Common myeloid progenitor, CD34-positive (primary cell): ENCODE measurements around the gene OR5A1.
"Not testable (repeated sequence)": the region's sequence is repeated elsewhere in the genome, so short reads cannot be mapped to it uniquely, and the experiment has no call there.

ENCODE experiments used
- CTCF ChIA-PET: fragments of 350-600 bp; sonication (Branson Sonifier 250); formaldehyde crosslinking; loops from one replicate; lab custom pipeline; 2021; ENCODE audit warnings: antibody characterized with exemption; lab: Charles Lee
- POLR2A ChIA-PET: fragments of 350-600 bp; sonication (Branson Sonifier 250); formaldehyde crosslinking; loops from one replicate; lab custom pipeline; 2021; ENCODE audit warnings: antibody characterized with exemption; lab: Charles Lee
- DNase-seq, 3 donors: peaks; one replicate each; pipeline versions ENCODE4 v3.0.0 to v3.0.0-alpha.2; 2013
- H3K27ac ChIP-seq, 2 experiments: 1 replicate in 1 of 2; 2 replicates in 1 of 2; pipeline ENCODE4 v1.7.0; 2013; ENCODE audit warnings: inconsistent platforms in 2 of 2, low read length in 2 of 2, mild to moderate bottlenecking in 2 of 2, low read depth in 1 of 2, moderate library complexity in 1 of 2; ENCODE audit not compliant: severe bottlenecking in 2 of 2, insufficient read depth in 1 of 2, poor library complexity in 1 of 2
- H3K27me3 ChIP-seq, 5 experiments: replicated peaks in 2 of 5; 1 replicate in 3 of 5; 2 replicates in 2 of 5; pipeline versions ENCODE4 v1.6.1 to v1.7.0; 2013; ENCODE audit warnings: low read length in 4 of 5, mild to moderate bottlenecking in 2 of 5, moderate library complexity in 2 of 5, inconsistent platforms in 1 of 5; ENCODE audit not compliant: insufficient read depth in 5 of 5, control insufficient read depth in 4 of 5
- H3K36me3 ChIP-seq, 4 experiments: 1 replicate in 2 of 4; 2 replicates in 2 of 4; pipeline versions ENCODE4 v1.6.1 to v1.7.0; 2013; ENCODE audit warnings: low read length in 3 of 4, control low read depth in 1 of 4, mild to moderate bottlenecking in 1 of 4; ENCODE audit not compliant: control insufficient read depth in 4 of 4, insufficient read depth in 4 of 4
- H3K4me1 ChIP-seq, 4 experiments: 1 replicate in 3 of 4; 2 replicates in 1 of 4; pipeline versions ENCODE4 v1.6.1 to v1.7.1; 2013; ENCODE audit warnings: low read length in 3 of 4, mild to moderate bottlenecking in 3 of 4, control low read depth in 1 of 4, inconsistent platforms in 1 of 4, moderate library complexity in 1 of 4; ENCODE audit not compliant: control insufficient read depth in 4 of 4, insufficient read depth in 4 of 4; ENCODE audit errors: control extremely low read depth in 1 of 4
- H3K4me3 ChIP-seq, 7 experiments: 1 replicate in 4 of 7; 2 replicates in 3 of 7; pipeline versions ENCODE4 v1.5.1 to v1.7.0; 2013; ENCODE audit warnings: mild to moderate bottlenecking in 7 of 7, low read length in 6 of 7, moderate library complexity in 6 of 7, inconsistent platforms in 2 of 7, low read depth in 2 of 7, control low read depth in 1 of 7; ENCODE audit not compliant: insufficient read depth in 4 of 7, control insufficient read depth in 1 of 7; ENCODE audit errors: extremely low read depth in 1 of 7
- H3K9me3 ChIP-seq, 5 experiments: 1 replicate in 4 of 5; 2 replicates in 1 of 5; pipeline versions ENCODE4 v1.6.1 to v1.7.1; 2013; ENCODE audit warnings: low read length in 4 of 5, mild to moderate bottlenecking in 2 of 5, inconsistent platforms in 1 of 5, low read depth in 1 of 5, moderate library complexity in 1 of 5; ENCODE audit not compliant: control insufficient read depth in 4 of 5, insufficient read depth in 2 of 5; ENCODE audit errors: control extremely low read depth in 1 of 5
- WGBS: methylation state at CpG from one replicate; pipeline ENCODE4 v1.1.5; 2013; ENCODE audit not compliant: insufficient coverage; 5-methylcytosine and 5-hydroxymethylcytosine counted together

The OR5A1 gene

GRCh38 chr11:59429924-59430516 lies 6.2 kb upstream of the OR5A1 start:
- Histone ChIP-seq H3K4me3 (no peak overlapping the region), H3K27ac (no peak overlapping the region), H3K4me1 (no peaks in the 10 kb centered on the region), H3K36me3 (no peaks in the 10 kb centered on the region), H3K27me3 (no peaks in the 10 kb centered on the region), H3K9me3 (no peaks in the 10 kb centered on the region)
- POLR2A ChIA-PET, result no interaction called here
- 91% methylated on average over 1 of the region's 4 CpGs for WGBS
- peak; percentile 72 to 85 (median 79) for DNase-seq
- CTCF ChIA-PET, result interaction anchor here (0.9 to 6.5 kb wide), 22 partner anchors 9 to 273 kb away, joined by 3 to 115 read pairs (median 5); partner anchors contain the start of gene DTX4

- Histone ChIP-seq H3K4me1 (no peaks in the 10 kb centered on the region), H3K4me3 (no peak overlapping the region), H3K27ac (no peak overlapping the region), H3K27me3 (no peaks in the 10 kb centered on the region), H3K36me3 (no peaks in the 10 kb centered on the region), H3K9me3 (no peaks in the 10 kb centered on the region)
- DNase-seq, result no peak
- WGBS, result 88% methylated on average over 3 of the region's 7 CpGs
- CTCF ChIA-PET, result interaction anchor here (0.6 to 1.5 kb wide), 4 partner anchors 12 to 38 kb away, joined by 3 to 4 read pairs (median 3); no protein-coding TSS in a partner anchor
- POLR2A ChIA-PET, result no interaction called here
Measured at GRCh38 chr11:59437770-59438169, 1.5 kb downstream of the OR5A1 start.

GRCh38 chr11:59445624-59446023 lies 9.4 kb downstream of the OR5A1 start:
- H3K27ac ChIP-seq, POLR2A ChIA-PET: not testable (repeated sequence)
- no CpG with 5 or more reads among the region's 1 CpG for WGBS

GRCh38 chr11:59448484-59448883 lies 12.2 kb downstream of the OR5A1 start:
- CTCF ChIA-PET, result no interaction called here

More at GRCh38 chr11:59445624-59446023, 9.4 kb downstream of the OR5A1 start:
- H3K4me3 ChIP-seq, H3K36me3 ChIP-seq, DNase-seq, H3K4me1 ChIP-seq, CTCF ChIA-PET, H3K9me3 ChIP-seq, H3K27me3 ChIP-seq: not testable (repeated sequence)

GRCh38 chr11:59456661-59457060 lies 20.4 kb downstream of the OR5A1 start, which contains the start of gene OR4D6:
Gene OR4D6, plus strand, starts transcription at chr11:59456961. Its CDS starts 0 bp downstream, at chr11:59456961.
- no peaks in the 10 kb centered on the region for H3K4me1 ChIP-seq
- WGBS, result 100% methylated on average over 1 of the region's 2 CpGs
- H3K9me3 ChIP-seq, result no peaks in the 10 kb centered on the region
- ChIA-PET CTCF (no interaction called here), POLR2A (no interaction called here)
- DNase-seq, result no peak
- H3K27me3 ChIP-seq, result no peaks in the 10 kb centered on the region
- no peak within 1 kb of the TSS for H3K4me3 ChIP-seq
- no peak within 1 kb of the TSS for H3K27ac ChIP-seq
- H3K36me3 ChIP-seq, result no peaks in the 10 kb centered on the region

More at GRCh38 chr11:59448484-59448883, 12.2 kb downstream of the OR5A1 start:
- Histone ChIP-seq H3K27me3 (no peaks in the 10 kb centered on the region), H3K27ac (no peak overlapping the region), H3K4me1 (no peaks in the 10 kb centered on the region), H3K36me3 (no peaks in the 10 kb centered on the region), H3K9me3 (peaks cover 0 to 8% (median 2%) of the 10 kb centered on the region in 5 experiments), H3K4me3 (no peak overlapping the region)
- POLR2A ChIA-PET, result no interaction called here
- DNase-seq, result no peak
- 100% methylated on average over 1 of the region's 2 CpGs for WGBS

GRCh38 chr11:59459916-59460315 lies 23.6 kb downstream of the OR5A1 start:
- DNase-seq, result no peak
- Histone ChIP-seq H3K9me3 (no peaks in the 10 kb centered on the region), H3K4me1 (no peaks in the 10 kb centered on the region), H3K36me3 (no peaks in the 10 kb centered on the region), H3K4me3 (no peak overlapping the region), H3K27me3 (no peaks in the 10 kb centered on the region), H3K27ac (no peak overlapping the region)
- ChIA-PET CTCF (no interaction called here), POLR2A (no interaction called here)
- WGBS, result 100% methylated on average over 1 of the region's 3 CpGs

- CTCF ChIA-PET, result no interaction called here
- H3K36me3 ChIP-seq, result no peaks in the 10 kb centered on the region
- H3K4me1 ChIP-seq, result no peaks in the 10 kb centered on the region
- H3K27ac ChIP-seq, result no peak overlapping the region
- no peak overlapping the region for H3K4me3 ChIP-seq
- WGBS, result 85% methylated on average over 5 of the region's 5 CpGs
- POLR2A ChIA-PET, result no interaction called here
- no peaks in the 10 kb centered on the region for H3K9me3 ChIP-seq
- DNase-seq, result no peak
- H3K27me3 ChIP-seq, result no peaks in the 10 kb centered on the region
Measured at GRCh38 chr11:59463190-59463641, 26.9 kb downstream of the OR5A1 start.
